SK-N-DZ (cell line): ENCODE data around the gene CAMK2D.

ENCODE experiments used
- DNase-seq: peaks from one replicate; pipeline ENCODE4 v3.0.0-alpha.2; 2015; ENCODE audit warnings: low spot score

Gene CAMK2D

DNA sequence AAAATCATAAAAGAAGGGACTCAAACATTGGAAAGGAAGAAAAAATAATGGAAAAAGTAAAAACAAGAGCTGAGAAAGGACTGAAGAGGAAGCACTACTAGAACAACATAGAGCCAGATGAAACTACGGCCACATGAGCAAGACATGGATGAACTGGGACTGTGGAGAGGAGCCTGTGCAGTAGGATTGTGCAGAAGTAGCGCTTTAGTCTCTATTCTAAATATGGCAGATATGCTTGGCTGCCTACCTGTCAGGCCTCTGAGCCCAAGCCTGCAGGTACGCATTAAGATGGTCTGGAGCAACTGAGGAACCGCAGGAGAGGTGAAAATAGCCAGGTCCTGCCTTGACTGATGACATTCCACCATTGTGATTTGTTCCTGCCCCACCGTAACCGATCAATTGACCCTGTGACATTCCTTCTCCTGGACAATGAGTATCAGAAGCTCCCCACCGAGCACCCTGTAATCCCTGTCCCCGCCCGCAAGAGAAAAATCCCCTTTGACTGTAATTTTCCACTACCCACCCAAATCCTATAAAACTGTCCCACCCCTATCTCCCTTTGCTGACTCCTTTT lies 154.3 kb downstream of the CAMK2D start:
- DNase-seq, result no peak

DNA sequence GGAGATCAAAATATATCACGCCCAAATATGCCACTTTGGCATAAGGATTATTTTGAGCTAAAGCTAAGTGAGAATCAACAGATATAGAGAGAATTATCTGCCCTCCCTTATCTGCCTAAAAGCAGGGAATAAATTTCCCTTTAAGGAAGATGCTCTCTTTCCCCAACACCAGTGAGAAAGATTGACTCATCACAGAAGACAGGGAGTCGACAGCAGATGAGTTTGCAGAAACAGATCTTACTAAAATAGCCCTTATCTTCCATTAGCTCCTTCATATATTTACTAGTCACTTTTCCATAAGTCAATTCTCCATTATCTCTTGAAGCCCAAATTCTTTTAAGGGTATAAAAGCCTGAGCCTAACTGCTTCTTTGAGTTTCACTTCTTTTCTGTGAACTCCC lies 156.6 kb downstream of the CAMK2D start:
- no peak for DNase-seq

DNA sequence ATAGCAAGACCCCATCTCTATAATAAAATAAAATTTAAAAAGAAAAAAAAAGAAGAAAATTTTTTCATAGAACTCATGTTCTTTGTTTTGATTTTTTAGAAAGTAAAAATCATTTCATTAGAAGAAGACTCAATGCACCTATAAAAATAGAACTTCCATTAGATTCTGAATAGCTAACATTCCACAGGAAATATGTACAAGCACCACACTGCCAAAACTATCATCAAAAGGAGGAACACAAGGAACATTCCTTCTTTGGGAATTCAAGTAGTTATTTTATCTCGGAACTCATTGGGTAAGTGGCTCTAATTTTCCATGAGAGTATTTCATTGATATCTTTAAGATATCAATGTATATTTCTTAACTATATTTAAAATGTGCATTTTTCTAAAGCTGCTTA lies 157.6 kb downstream of the CAMK2D start:
- no peak for DNase-seq

DNA sequence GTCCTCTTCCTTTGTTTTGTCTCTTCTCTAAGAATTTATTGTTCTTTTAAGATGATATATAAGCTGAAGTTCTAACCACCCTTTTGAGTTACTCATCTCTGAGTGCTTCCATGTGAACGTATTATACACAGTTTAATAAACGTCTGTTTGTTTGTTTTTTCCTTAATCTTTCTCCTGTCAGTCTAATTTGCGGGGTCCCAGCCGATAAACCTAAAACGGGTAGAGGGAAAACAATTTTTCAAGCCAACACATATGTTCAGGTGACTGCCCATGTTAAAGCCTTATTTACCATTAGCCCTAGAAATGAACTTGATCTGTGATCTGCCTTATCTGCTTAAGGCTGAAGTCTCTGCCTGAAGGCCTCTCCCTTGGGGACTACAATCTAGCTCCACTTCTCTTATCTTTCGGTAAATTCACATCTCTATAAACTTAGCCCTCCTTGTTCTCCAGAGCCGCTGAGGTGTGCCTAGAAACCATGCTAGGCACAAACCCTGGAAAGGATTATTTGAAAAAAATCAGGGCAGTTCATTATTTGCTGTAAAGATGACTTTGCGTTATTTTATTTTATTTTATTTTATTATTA lies 158.8 kb downstream of the CAMK2D start:
- peak; percentile 2 for DNase-seq

GRCh38 chr4:113601636-113602035 lies 159.9 kb downstream of the CAMK2D start:
- DNase-seq, result no peak

- no peak for DNase-seq
Observed at GRCh38 chr4:113596396-113596795, 165.1 kb downstream of the CAMK2D start.

DNA sequence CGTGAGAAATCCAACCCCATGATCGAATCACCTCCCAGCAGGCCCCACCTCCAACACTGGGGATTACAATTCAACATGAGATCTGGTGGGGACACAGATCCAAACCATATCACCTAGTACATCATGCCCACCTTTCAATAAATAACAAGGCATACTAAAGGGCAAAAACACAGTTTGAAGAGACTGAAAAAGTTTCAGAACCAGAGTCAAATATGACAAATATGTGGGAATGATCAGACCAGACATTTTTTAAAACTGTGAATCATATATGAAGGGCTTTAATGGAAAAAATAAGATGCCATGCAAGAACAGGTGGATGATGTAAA lies 167.3 kb downstream of the CAMK2D start:
- DNase-seq, result no peak

GRCh38 chr4:113593400-113594230 lies 167.9 kb downstream of the CAMK2D start:
- DNase-seq, result no peak

DNA sequence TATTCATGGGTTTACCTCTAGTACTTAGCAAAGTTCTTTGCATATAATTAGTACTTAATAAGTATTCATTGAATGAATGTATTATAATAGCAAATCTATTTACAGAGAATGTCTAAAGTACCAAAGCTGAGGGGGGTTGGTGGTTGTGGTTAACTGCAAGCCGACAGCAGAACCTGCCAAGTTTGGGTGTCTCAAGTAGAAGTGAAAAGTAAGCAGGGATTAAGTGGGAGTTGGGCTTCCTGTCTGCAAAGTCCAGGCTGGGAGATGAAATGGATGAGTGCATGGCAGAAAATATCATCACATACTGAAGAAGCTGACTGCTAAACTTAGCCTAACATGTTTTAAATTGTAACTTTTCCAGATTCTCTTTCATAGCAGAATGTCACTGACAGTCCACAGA lies 169.6 kb downstream of the CAMK2D start:
- DNase-seq, result no peak

DNA sequence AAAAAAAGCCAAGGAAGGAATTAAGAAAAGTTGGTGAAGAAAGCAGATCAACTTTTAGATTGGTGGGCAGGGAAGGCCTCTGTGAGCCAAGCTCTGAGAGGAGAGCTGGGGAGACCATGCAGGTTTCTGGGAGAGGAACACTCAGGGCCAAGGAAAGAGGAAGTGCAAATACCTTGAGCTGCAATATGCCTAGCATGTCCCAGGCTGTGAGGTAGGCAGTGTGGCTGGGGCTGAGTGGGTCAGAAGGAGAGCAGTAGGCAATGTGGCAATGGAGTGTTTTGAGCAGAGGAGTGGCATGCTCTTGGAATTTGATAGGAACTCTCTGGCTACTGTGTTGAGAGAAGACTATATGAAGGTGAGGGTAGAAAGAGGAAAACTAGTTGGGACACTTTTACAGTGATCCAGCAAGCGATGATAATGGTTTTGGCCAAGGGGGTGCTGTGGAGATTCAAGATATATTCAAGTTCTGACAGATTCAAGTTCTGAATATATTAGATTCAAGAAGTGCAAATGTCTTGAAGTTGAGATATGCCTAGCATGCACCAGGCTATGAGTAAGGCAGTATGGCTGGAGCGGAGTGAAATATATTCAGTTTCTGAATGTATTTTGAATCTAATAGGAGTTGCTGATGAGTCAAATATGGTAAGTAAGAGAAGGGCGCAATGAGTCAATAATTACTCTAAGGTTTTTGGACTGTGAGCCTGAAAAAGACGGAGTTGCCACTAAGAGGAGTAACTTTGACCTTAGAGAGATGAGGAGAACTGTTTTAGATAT lies 172.5 kb downstream of the CAMK2D start:
- no peak for DNase-seq

DNA sequence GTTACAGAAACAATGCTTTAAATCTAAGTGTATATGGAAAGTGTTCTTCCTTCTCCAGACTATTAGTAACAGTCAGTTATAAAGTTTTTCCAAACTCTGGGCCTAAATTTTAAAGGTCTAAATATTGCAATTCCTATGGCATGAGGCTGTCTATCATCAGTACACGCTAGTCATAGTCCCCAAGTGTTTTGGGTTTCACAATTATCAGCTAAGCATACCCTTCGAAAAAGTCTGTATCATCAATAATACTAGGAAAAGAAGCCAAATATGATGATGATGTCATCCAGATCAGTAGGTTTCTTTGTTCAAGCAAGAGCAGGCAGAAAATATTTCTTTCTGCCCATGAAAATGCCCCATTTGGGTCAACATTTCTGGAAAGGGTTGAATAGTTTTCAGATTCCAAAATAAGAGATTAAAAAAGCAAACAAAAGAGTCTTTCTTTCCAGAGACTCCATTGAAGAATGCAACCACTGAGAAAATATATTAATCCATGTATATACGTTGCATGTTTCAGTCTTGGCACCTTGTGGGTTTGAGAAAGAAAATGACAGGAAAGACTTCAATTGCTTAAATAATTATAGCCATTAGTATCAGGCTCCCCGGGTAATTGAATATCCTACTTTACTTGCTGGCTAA lies 173.8 kb downstream of the CAMK2D start:
- DNase-seq, result no peak

- DNase-seq, result no peak
Observed at GRCh38 chr4:113587156-113587555, 174.4 kb downstream of the CAMK2D start.

- no peak for DNase-seq
Observed at GRCh38 chr4:113586072-113586471, 175.5 kb downstream of the CAMK2D start.

GRCh38 chr4:113584407-113585150 lies 177.0 kb downstream of the CAMK2D start:
- DNase-seq, result no peak

- DNase-seq, result no peak
Observed at GRCh38 chr4:113582737-113583136, 178.8 kb downstream of the CAMK2D start.

DNA sequence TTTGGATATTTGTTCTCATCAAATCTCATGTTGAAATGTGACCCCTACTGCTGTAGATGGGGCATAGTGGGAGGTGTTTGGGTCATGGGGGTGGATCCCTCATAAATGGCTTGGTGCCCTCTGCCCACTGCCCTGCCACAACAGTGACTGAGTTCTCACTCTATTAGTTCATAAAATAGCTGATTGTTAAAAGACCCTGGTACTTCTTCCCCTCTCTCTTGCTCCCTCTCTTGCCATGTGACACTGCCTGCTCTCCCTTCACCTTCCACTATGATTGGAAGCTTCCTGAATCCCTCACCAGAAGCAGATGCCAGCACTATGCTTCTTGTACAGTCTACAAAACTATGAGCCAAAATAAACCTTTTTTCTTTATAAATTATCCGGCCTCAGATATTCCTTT lies 182.2 kb downstream of the CAMK2D start:
- DNase-seq, result no peak

- no peak for DNase-seq
Observed at GRCh38 chr4:113576947-113577678, 184.4 kb downstream of the CAMK2D start.

- no peak for DNase-seq
Observed at GRCh38 chr4:113575401-113575800, 186.1 kb downstream of the CAMK2D start.

GRCh38 chr4:113574636-113575103 lies 186.9 kb downstream of the CAMK2D start:
- DNase-seq, result no peak

GRCh38 chr4:113572620-113573019 lies 188.9 kb downstream of the CAMK2D start:
- no peak for DNase-seq
